HUES64 (cell line): ENCODE results near the gene PTPRM.

Experiments used
- H3K27ac ChIP-seq: 2 replicates; pipeline ENCODE4 v1.7.0; 2013; ENCODE audit warnings: low read depth, low read length, inconsistent platforms
- H3K27me3 ChIP-seq: 2 replicates; pipeline ENCODE4 v1.6.1; 2013; ENCODE audit warnings: mild to moderate bottlenecking, low read length; ENCODE audit not compliant: insufficient read depth
- H3K36me3 ChIP-seq: 2 replicates; pipeline ENCODE4 v1.6.1; 2013; ENCODE audit warnings: mild to moderate bottlenecking, low read length; ENCODE audit not compliant: insufficient read depth
- H3K4me1 ChIP-seq: 2 replicates; pipeline ENCODE4 v1.6.1; 2013; ENCODE audit warnings: mild to moderate bottlenecking, low read length, moderate library complexity; ENCODE audit not compliant: insufficient read depth
- H3K4me3 ChIP-seq: 2 replicates; pipeline ENCODE4 v1.5.1; 2013; ENCODE audit warnings: mild to moderate bottlenecking, low read length, moderate library complexity
- H3K9ac ChIP-seq: 2 replicates; pipeline ENCODE4 v1.6.1; 2013; ENCODE audit warnings: mild to moderate bottlenecking, low read depth, low read length
- H3K9me3 ChIP-seq: 2 replicates; pipeline ENCODE4 v1.6.1; 2013; ENCODE audit warnings: low read depth, low read length; ENCODE audit not compliant: insufficient read depth
- WGBS: fragments of 150-250, 120-280 bp; methylation state at CpG from one replicate; pipeline ENCODE4 v1.1.7; 2013; ENCODE audit warnings: missing lambda C conversion rate; 5-methylcytosine and 5-hydroxymethylcytosine counted together

The PTPRM gene

GRCh38 chr18:7676253-7676873, 109.2 kb downstream of the PTPRM start:
- H3K9me3 ChIP-seq: no peaks in the 10 kb centered on the region
- H3K4me3 ChIP-seq: no peak overlapping the region
- no peaks in the 10 kb centered on the region for H3K27me3 ChIP-seq
- H3K27ac ChIP-seq: no peak overlapping the region
- H3K9ac ChIP-seq: no peak overlapping the region
- no peaks in the 10 kb centered on the region for H3K4me1 ChIP-seq
- 93% methylated on average over 3 of the region's 8 CpGs for WGBS
- H3K36me3 ChIP-seq: no peaks in the 10 kb centered on the region

- Histone ChIP-seq H3K27ac (no peak overlapping the region), H3K36me3 (no peaks in the 10 kb centered on the region), H3K27me3 (no peaks in the 10 kb centered on the region), H3K9me3 (no peaks in the 10 kb centered on the region), H3K9ac (no peak overlapping the region), H3K4me1 (no peaks in the 10 kb centered on the region), H3K4me3 (no peak overlapping the region)
- 96% methylated on average over 3 of the region's 4 CpGs for WGBS
Observed at GRCh38 chr18:7677001-7677400, 109.9 kb downstream of the PTPRM start.

GRCh38 chr18:7677424-7677823, 110.3 kb downstream of the PTPRM start:
- no peak overlapping the region for H3K9ac ChIP-seq
- WGBS: 92% methylated on average over 4 of the region's 4 CpGs

GRCh38 chr18:7678389-7678788, 111.3 kb downstream of the PTPRM start:
- H3K27ac ChIP-seq: no peak overlapping the region
- H3K4me1 ChIP-seq: peaks cover 2% of the 10 kb centered on the region; the same call in 1 of the 2 replicates
- no peak overlapping the region for H3K9ac ChIP-seq
- H3K27me3 ChIP-seq: no peaks in the 10 kb centered on the region
- H3K9me3 ChIP-seq: no peaks in the 10 kb centered on the region
- no peak overlapping the region for H3K4me3 ChIP-seq
- WGBS: 99% methylated on average over 7 of the region's 8 CpGs
- no peaks in the 10 kb centered on the region for H3K36me3 ChIP-seq

More at GRCh38 chr18:7677424-7677823, 110.3 kb downstream of the PTPRM start:
- no peaks in the 10 kb centered on the region for H3K4me1 ChIP-seq
- no peaks in the 10 kb centered on the region for H3K36me3 ChIP-seq
- no peak overlapping the region for H3K4me3 ChIP-seq
- no peaks in the 10 kb centered on the region for H3K27me3 ChIP-seq
- H3K9me3 ChIP-seq: no peaks in the 10 kb centered on the region
- H3K27ac ChIP-seq: no peak overlapping the region

- Histone ChIP-seq H3K27me3 (no peaks in the 10 kb centered on the region), H3K4me1 (peaks cover 6% of the 10 kb centered on the region), H3K27ac (no peak overlapping the region), H3K9ac (no peak overlapping the region), H3K4me3 (no peak overlapping the region), H3K9me3 (no peaks in the 10 kb centered on the region), H3K36me3 (no peaks in the 10 kb centered on the region)
- 94% methylated on average over 3 of the region's 4 CpGs for WGBS
Observed at GRCh38 chr18:7678801-7679200, 111.7 kb downstream of the PTPRM start.

GRCh38 chr18:7681298-7681697, 114.2 kb downstream of the PTPRM start:
- no peaks in the 10 kb centered on the region for H3K9me3 ChIP-seq
- H3K4me1 ChIP-seq: peaks cover 11% of the 10 kb centered on the region
- no peak overlapping the region for H3K9ac ChIP-seq
- no peaks in the 10 kb centered on the region for H3K27me3 ChIP-seq
- H3K4me3 ChIP-seq: no peak overlapping the region
- 90% methylated on average over 2 of the region's 3 CpGs for WGBS
- no peaks in the 10 kb centered on the region for H3K36me3 ChIP-seq
- no peak overlapping the region for H3K27ac ChIP-seq

GRCh38 chr18:7682321-7682720, 115.2 kb downstream of the PTPRM start:
- no peak overlapping the region for H3K4me3 ChIP-seq
- no peak overlapping the region for H3K9ac ChIP-seq
- no peaks in the 10 kb centered on the region for H3K9me3 ChIP-seq
- no peak overlapping the region for H3K27ac ChIP-seq
- H3K36me3 ChIP-seq: no peaks in the 10 kb centered on the region
- peaks cover 11% of the 10 kb centered on the region for H3K4me1 ChIP-seq
- no peaks in the 10 kb centered on the region for H3K27me3 ChIP-seq

- H3K36me3 ChIP-seq: no peaks in the 10 kb centered on the region
- 74% methylated on average over 3 of the region's 3 CpGs for WGBS
- no peak overlapping the region for H3K4me3 ChIP-seq
- no peaks in the 10 kb centered on the region for H3K27me3 ChIP-seq
- H3K9me3 ChIP-seq: no peaks in the 10 kb centered on the region
- H3K4me1 ChIP-seq: peaks cover 11% of the 10 kb centered on the region
- H3K27ac ChIP-seq: no peak overlapping the region
- no peak overlapping the region for H3K9ac ChIP-seq
Observed at GRCh38 chr18:7683753-7684152, 116.6 kb downstream of the PTPRM start.

- Histone ChIP-seq H3K27ac (no peak overlapping the region), H3K9me3 (no peaks in the 10 kb centered on the region), H3K4me1 (peaks cover 11% of the 10 kb centered on the region), H3K36me3 (no peaks in the 10 kb centered on the region), H3K9ac (no peak overlapping the region), H3K4me3 (no peak overlapping the region), H3K27me3 (no peaks in the 10 kb centered on the region)
- WGBS: 100% methylated on average over 1 of the region's 4 CpGs
Observed at GRCh38 chr18:7684357-7684756, 117.2 kb downstream of the PTPRM start.

- H3K9ac ChIP-seq: no peak overlapping the region
- no peaks in the 10 kb centered on the region for H3K36me3 ChIP-seq
- H3K4me1 ChIP-seq: peaks cover 11% of the 10 kb centered on the region
- 100% methylated on average over 3 of the region's 3 CpGs for WGBS
- H3K27ac ChIP-seq: no peak overlapping the region
- H3K9me3 ChIP-seq: no peaks in the 10 kb centered on the region
- no peak overlapping the region for H3K4me3 ChIP-seq
- no peaks in the 10 kb centered on the region for H3K27me3 ChIP-seq
Observed at GRCh38 chr18:7684966-7685365, 117.8 kb downstream of the PTPRM start.

GRCh38 chr18:7686278-7686677, 119.2 kb downstream of the PTPRM start:
- Histone ChIP-seq H3K36me3 (no peaks in the 10 kb centered on the region), H3K4me1 (peaks cover 11% of the 10 kb centered on the region), H3K9me3 (no peaks in the 10 kb centered on the region), H3K4me3 (no peak overlapping the region), H3K27ac (no peak overlapping the region), H3K27me3 (no peaks in the 10 kb centered on the region), H3K9ac (no peak overlapping the region)
- 78% methylated on average over 1 of the region's 1 CpG for WGBS

- no peak overlapping the region for H3K27ac ChIP-seq
- H3K4me3 ChIP-seq: no peak overlapping the region
- no peaks in the 10 kb centered on the region for H3K36me3 ChIP-seq
- no peaks in the 10 kb centered on the region for H3K9me3 ChIP-seq
- H3K27me3 ChIP-seq: no peaks in the 10 kb centered on the region
- no peak overlapping the region for H3K9ac ChIP-seq
- peaks cover 8% of the 10 kb centered on the region for H3K4me1 ChIP-seq
- 97% methylated on average over 3 of the region's 3 CpGs for whole genome bisulfite sequencing
Observed at GRCh38 chr18:7688580-7688979, 121.5 kb downstream of the PTPRM start.
